ENCODE data around the gene BRPF1.

Gene BRPF1

GRCh38 chr3:9791790-9792404 is 60.4 kb downstream of the BRPF1 start:
- no peak for DNase-seq

GRCh38 chr3:9792405-9793160 is 61.0 kb downstream of the BRPF1 start, which contains the start of the genes ARPC4 and TADA3:
Gene ARPC4, plus strand, starts transcription at chr3:9793082. Its CDS starts 40 bp downstream, at chr3:9793122.
Gene TADA3, minus strand, starts transcription at chr3:9792473. Its CDS starts 1,007 bp downstream, at chr3:9791466.
- peak; percentile 73 for DNase-seq

GRCh38 chr3:9793161-9793781 is 61.7 kb downstream of the BRPF1 start:
- DNase-seq: no peak

GRCh38 chr3:9794400-9794799 is 62.9 kb downstream of the BRPF1 start:
- no peak for DNase-seq

GRCh38 chr3:9795207-9795606 is 63.7 kb downstream of the BRPF1 start:
- DNase-seq: no peak

- no peak for DNase-seq
Measured at GRCh38 chr3:9797196-9797945, 65.8 kb downstream of the BRPF1 start.
